Activated B cell treated with CpG ODN at 0.5 μM for 24 hours (primary cell): ENCODE results near the gene EIPR1. TPM values are rescaled to one million over a fixed set of nuclear protein-coding genes. Genes with fewer than 3 reads are reported as not detected.

Experiments used
- ATAC-seq: fragments of 200-7000 bp; cut with Tn5 transposase; one replicate; pipeline ENCODE4 v1.10.0; 2021; ENCODE audit warnings: low read depth, mild to moderate bottlenecking, moderate library complexity
- CTCF ChIA-PET: fragments of 350-600 bp; sonication (Branson Sonifier 250); formaldehyde crosslinking; loops from one replicate; lab custom pipeline; 2021; ENCODE audit warnings: antibody characterized with exemption; lab: Charles Lee
- POLR2A ChIA-PET: fragments of 350-600 bp; sonication (Branson Sonifier 250); formaldehyde crosslinking; loops from one replicate; lab custom pipeline; 2021; ENCODE audit warnings: antibody characterized with exemption; lab: Charles Lee
- DNase-seq: peaks from one replicate; pipeline ENCODE4 v3.0.0; 2022
- H3K27ac Mint-ChIP-seq: one replicate; pipeline ENCODE4 v1.8.0; 2020; ENCODE audit warnings: mixed read lengths
- H3K27me3 Mint-ChIP-seq: one replicate; pipeline ENCODE4 v1.8.0; 2021; ENCODE audit warnings: mixed read lengths
- H3K36me3 Mint-ChIP-seq: one replicate; pipeline ENCODE4 v1.8.0; 2021; ENCODE audit warnings: low read depth, mixed read lengths
- H3K4me1 Mint-ChIP-seq: one replicate; pipeline ENCODE4 v1.8.0; 2021; ENCODE audit warnings: mixed read lengths
- H3K4me3 Mint-ChIP-seq: one replicate; pipeline ENCODE4 v1.8.0; 2020; ENCODE audit warnings: mild to moderate bottlenecking, mixed read lengths
- H3K9me3 Mint-ChIP-seq: one replicate; pipeline ENCODE4 v1.8.0; 2020; ENCODE audit warnings: mixed read lengths
- CTCF ChIP-seq: fragments of 200-600 bp; IDR thresholded peaks from one replicate; pipeline ENCODE4 v1.8.0; 2022; ENCODE audit warnings: antibody characterized with exemption, mild to moderate bottlenecking
- intact Hi-C: fragments of 100-400 bp; cut with micrococcal nuclease; formaldehyde crosslinking; loops from one replicate; pipeline ENCODE4 v1.15.1; 2024
- total RNA-seq: library from RNA; stranded (reverse); gene quantifications from 2 replicates; pipeline ENCODE4 v1.2.3, GENCODE V29; 2022

EIPR1 gene
- total RNA-seq, 1 donor from 2014 or later: 36.3 TPM

GRCh38 chr2:3300224-3300995, 77.2 kb downstream of the EIPR1 start:
- H3K4me1 Mint-ChIP-seq: peaks cover 15% of the 10 kb centered on the region
- ChIA-PET CTCF (no interaction called here), POLR2A (no interaction called here)
- no peak overlapping the region for H3K27ac Mint-ChIP-seq
- H3K36me3 Mint-ChIP-seq: peaks cover 35% of the 10 kb centered on the region
- H3K9me3 Mint-ChIP-seq: no peaks in the 10 kb centered on the region
- no peak for DNase-seq
- no peak for ATAC-seq
- intact Hi-C loops: loop anchor here (5.0 kb wide), 3 partner anchors 123 to 1178 kb away; no protein-coding TSS in a partner anchor
- no peak overlapping the region for H3K4me3 Mint-ChIP-seq
- H3K27me3 Mint-ChIP-seq: no peaks in the 10 kb centered on the region
- no peak for TF ChIP-seq CTCF

GRCh38 chr2:3299703-3300102, 77.9 kb downstream of the EIPR1 start:
- H3K4me1 Mint-ChIP-seq: peaks cover 15% of the 10 kb centered on the region
- H3K4me3 Mint-ChIP-seq: no peak overlapping the region
- ATAC-seq (no peak), DNase-seq (no peak)
- no peaks in the 10 kb centered on the region for H3K27me3 Mint-ChIP-seq
- intact Hi-C loops: loop anchor here (5.0 kb wide), 3 partner anchors 122 to 1177 kb away; no protein-coding TSS in a partner anchor
- no peaks in the 10 kb centered on the region for H3K9me3 Mint-ChIP-seq
- peaks cover 35% of the 10 kb centered on the region for H3K36me3 Mint-ChIP-seq
- H3K27ac Mint-ChIP-seq: no peak overlapping the region
- POLR2A ChIA-PET: no interaction called here
- TF ChIP-seq CTCF: no peak
- CTCF ChIA-PET: no interaction called here

GRCh38 chr2:3299130-3299529, 78.5 kb downstream of the EIPR1 start:
- H3K27me3 Mint-ChIP-seq: no peaks in the 10 kb centered on the region
- no peak overlapping the region for H3K27ac Mint-ChIP-seq
- ChIA-PET POLR2A (no interaction called here), CTCF (no interaction called here)
- H3K4me1 Mint-ChIP-seq: peaks cover 15% of the 10 kb centered on the region
- TF ChIP-seq CTCF: no peak
- intact Hi-C loops: no loop called here
- no peak overlapping the region for H3K4me3 Mint-ChIP-seq
- ATAC-seq: no peak
- no peaks in the 10 kb centered on the region for H3K9me3 Mint-ChIP-seq
- peaks cover 35% of the 10 kb centered on the region for H3K36me3 Mint-ChIP-seq
- DNase-seq: no peak

GRCh38 chr2:3298191-3298590, 79.4 kb downstream of the EIPR1 start:
- ChIA-PET CTCF (no interaction called here), POLR2A (no interaction called here)
- intact Hi-C loops: no loop called here
- peaks cover 35% of the 10 kb centered on the region for H3K36me3 Mint-ChIP-seq
- no peak for TF ChIP-seq CTCF
- DNase-seq (no peak), ATAC-seq (no peak)
- no peak overlapping the region for H3K27ac Mint-ChIP-seq
- H3K9me3 Mint-ChIP-seq: no peaks in the 10 kb centered on the region
- H3K4me3 Mint-ChIP-seq: no peak overlapping the region
- no peaks in the 10 kb centered on the region for H3K27me3 Mint-ChIP-seq
- H3K4me1 Mint-ChIP-seq: peaks cover 6% of the 10 kb centered on the region

GRCh38 chr2:3297523-3297922, 80.1 kb downstream of the EIPR1 start:
- Mint-ChIP-seq H3K27me3 (no peaks in the 10 kb centered on the region), H3K27ac (no peak overlapping the region), H3K4me1 (peaks cover 2% of the 10 kb centered on the region), H3K9me3 (no peaks in the 10 kb centered on the region), H3K36me3 (peaks cover 33% of the 10 kb centered on the region), H3K4me3 (no peak overlapping the region)
- ATAC-seq (no peak), DNase-seq (no peak)
- POLR2A ChIA-PET: no interaction called here
- TF ChIP-seq CTCF: no peak
- CTCF ChIA-PET: no interaction called here
- intact Hi-C loops: no loop called here
